IMR-90 (cell line): ENCODE measurements around the gene EDEM1. TPM values are rescaled to one million over a fixed set of nuclear protein-coding genes. Genes with fewer than 3 reads are reported as not detected.

Experiments
- ATAC-seq: fragments of 200-7000 bp; cut with Tn5 transposase; 2 replicates; pipeline ENCODE4 v1.9.1; 2020; ENCODE audit warnings: low read depth, mild to moderate bottlenecking, moderate library complexity
- BruUV-seq: library from RNA; stranded (reverse); fragments of 400-500 nt; replicated peaks from 2 replicates; lab custom pipeline; 2021; lab: Mats Ljungman, UMichigan
- CTCF ChIA-PET: fragments of 300-600 bp; formaldehyde crosslinking; extraction: SDS; loops from one replicate; lab custom pipeline; 2021; ENCODE audit warnings: antibody characterized with exemption; lab: Yijun Ruan, JAX
- POLR2A ChIA-PET: fragments of 300-600 bp; sonication (Branson Sonifier 250); formaldehyde crosslinking; loops from one replicate; lab custom pipeline; 2022; ENCODE audit warnings: antibody characterized with exemption; ENCODE audit not compliant: unreplicated experiment; lab: Charles Lee
- DNase-seq: peaks from one replicate; pipeline ENCODE4 v3.0.0; 2013
- H2AFZ ChIP-seq: replicated peaks from 2 replicates; pipeline ENCODE3; 2013; ENCODE audit warnings: low read length, mild to moderate bottlenecking; ENCODE audit not compliant: poor library complexity
- H2AK5ac ChIP-seq: 2 replicates; pipeline ENCODE4 v1.6.1; 2013; ENCODE audit warnings: low read depth, low read length, inconsistent platforms
- H2AK9ac ChIP-seq: replicated peaks from 2 replicates; pipeline ENCODE3; 2013; ENCODE audit warnings: mild to moderate bottlenecking, low read depth, low read length, moderate library complexity; ENCODE audit not compliant: poor library complexity
- H2BK120ac ChIP-seq: 2 replicates; pipeline ENCODE4 v1.6.1; 2013; ENCODE audit warnings: low read depth, low read length, inconsistent platforms
- H2BK15ac ChIP-seq: 3 replicates; pipeline ENCODE4 v1.6.1; 2013; ENCODE audit warnings: low read depth, low read length, inconsistent platforms
- H2BK20ac ChIP-seq: 2 replicates; pipeline ENCODE4 v1.6.1; 2013; ENCODE audit warnings: low read depth, mild to moderate bottlenecking, inconsistent platforms, low read length, moderate library complexity
- H2BK5ac ChIP-seq: 2 replicates; pipeline ENCODE4 v1.6.1; 2013; ENCODE audit warnings: mild to moderate bottlenecking, low read depth, low read length, inconsistent platforms; ENCODE audit not compliant: poor library complexity, severe bottlenecking
- H3K14ac ChIP-seq: replicated peaks from 2 replicates; pipeline ENCODE4 v1.6.1; 2013; ENCODE audit warnings: low read depth, low read length, inconsistent platforms
- H3K18ac ChIP-seq: 2 replicates; pipeline ENCODE4 v1.6.1; 2013; ENCODE audit warnings: low read depth, low read length, control low read depth
- H3K23ac ChIP-seq: 2 replicates; pipeline ENCODE4 v1.6.1; 2013; ENCODE audit warnings: low read depth, low read length, inconsistent platforms
- H3K27ac ChIP-seq: 2 replicates; pipeline ENCODE4 v1.5.1; 2013; ENCODE audit warnings: mild to moderate bottlenecking, control low read depth, low read length; ENCODE audit not compliant: insufficient read depth
- H3K27me3 ChIP-seq: 2 replicates; pipeline ENCODE4 v1.6.1; 2013; ENCODE audit warnings: low read length; ENCODE audit not compliant: control insufficient read depth, insufficient read depth
- H3K36me3 ChIP-seq: 2 replicates; pipeline ENCODE4 v1.6.1; 2013; ENCODE audit warnings: low read length, mixed read lengths; ENCODE audit not compliant: control insufficient read depth, insufficient read depth
- H3K4ac ChIP-seq: 2 replicates; pipeline ENCODE4 v1.6.1; 2013; ENCODE audit warnings: low read depth, low read length, inconsistent platforms
- H3K4me1 ChIP-seq: 2 replicates; pipeline ENCODE4 v1.6.1; 2013; ENCODE audit warnings: low read length, mixed read lengths; ENCODE audit not compliant: control insufficient read depth, insufficient read depth
- H3K4me2 ChIP-seq: 2 replicates; pipeline ENCODE4 v1.6.1; 2013; ENCODE audit warnings: low read depth, mild to moderate bottlenecking, control low read depth, low read length, moderate library complexity
- H3K4me3 ChIP-seq: 2 replicates; pipeline ENCODE4 v1.5.1; 2013; ENCODE audit warnings: low read depth, mild to moderate bottlenecking, control low read depth, low read length, moderate library complexity; ENCODE audit not compliant: insufficient read depth
- H3K56ac ChIP-seq: 2 replicates; pipeline ENCODE4 v1.6.1; 2013; ENCODE audit warnings: low read length, inconsistent platforms; ENCODE audit not compliant: insufficient read depth; ENCODE audit errors: extremely low read depth
- H3K79me1 ChIP-seq, 2 experiments: 2 replicates each; pipeline ENCODE4 v1.6.1; 2013; ENCODE audit warnings: low read length in 2 of 2, inconsistent platforms in 1 of 2, low read depth in 1 of 2
- H3K9ac ChIP-seq: 2 replicates; pipeline ENCODE4 v1.6.1; 2013; ENCODE audit warnings: low read depth, low read length, control low read depth
- H3K9me1 ChIP-seq: 2 replicates; pipeline ENCODE4 v1.6.1; 2013; ENCODE audit warnings: low read length, inconsistent platforms; ENCODE audit not compliant: insufficient read depth
- H3K9me3 ChIP-seq: 2 replicates; pipeline ENCODE4 v1.6.1; 2013; ENCODE audit warnings: low read length; ENCODE audit not compliant: control insufficient read depth, insufficient read depth
- H4K20me1 ChIP-seq: 2 replicates; pipeline ENCODE4 v1.6.1; 2013; ENCODE audit warnings: low read length, inconsistent platforms; ENCODE audit not compliant: insufficient read depth
- H4K5ac ChIP-seq: 2 replicates; pipeline ENCODE4 v1.6.1; 2013; ENCODE audit warnings: mild to moderate bottlenecking, low read depth, low read length, control low read depth
- H4K8ac ChIP-seq, 2 experiments: 2 replicates each; pipeline ENCODE4 v1.6.1; 2013; ENCODE audit warnings: low read depth in 2 of 2, low read length in 2 of 2, control low read depth in 1 of 2, inconsistent platforms in 1 of 2
- H4K91ac ChIP-seq: 2 replicates; pipeline ENCODE4 v1.6.1; 2013; ENCODE audit warnings: low read depth, low read length, inconsistent platforms; ENCODE audit not compliant: insufficient read depth
- BHLHE40 ChIP-seq: fragments of 150-350 bp; IDR thresholded peaks from 2 replicates; pipeline ENCODE4 v1.6.1; 2016; ENCODE audit warnings: mild to moderate bottlenecking, low read depth, low read length
- CEBPB ChIP-seq: IDR thresholded peaks from 2 replicates; pipeline ENCODE4 v1.6.1; 2012; ENCODE audit warnings: low read depth, low read length, improper control_type of control experiment
- CHD1 ChIP-seq: IDR thresholded peaks from 2 replicates; pipeline ENCODE4 v1.6.1; 2012; ENCODE audit warnings: low read depth, low read length, improper control_type of control experiment
- FOS ChIP-seq: fragments of 150-350 bp; IDR thresholded peaks from 2 replicates; pipeline ENCODE4 v1.6.1; 2016; ENCODE audit warnings: low read depth, low read length
- MAFK ChIP-seq: IDR thresholded peaks from 2 replicates; pipeline ENCODE4 v1.6.1; 2012; ENCODE audit warnings: low read depth, low read length, improper control_type of control experiment
- MAZ ChIP-seq: IDR thresholded peaks from 2 replicates; pipeline ENCODE4 v1.6.1; 2012; ENCODE audit warnings: low read depth, mild to moderate bottlenecking, low read length, improper control_type of control experiment, moderate library complexity, borderline replicate concordance
- MXI1 ChIP-seq: IDR thresholded peaks from 2 replicates; pipeline ENCODE4 v1.6.1; 2012; ENCODE audit warnings: low read depth, mild to moderate bottlenecking, low read length, moderate library complexity, borderline replicate concordance
- NFE2L2 ChIP-seq: fragments of 150-350 bp; IDR thresholded peaks from 2 replicates; pipeline ENCODE4 v1.6.1; 2016; ENCODE audit warnings: low read depth, mild to moderate bottlenecking, low read length
- POLR2A ChIP-seq: IDR thresholded peaks from 2 replicates; pipeline ENCODE4 v1.6.1; 2012; ENCODE audit warnings: mild to moderate bottlenecking, low read depth, low read length
- RAD21 ChIP-seq: IDR thresholded peaks from 2 replicates; pipeline ENCODE4 v1.6.1; 2012; ENCODE audit warnings: low read length, improper control_type of control experiment
- RCOR1 ChIP-seq: IDR thresholded peaks from 2 replicates; pipeline ENCODE4 v1.6.1; 2012; ENCODE audit warnings: mild to moderate bottlenecking, low read length, improper control_type of control experiment; ENCODE audit not compliant: insufficient replicate concordance
- RFX5 ChIP-seq: IDR thresholded peaks from 2 replicates; pipeline ENCODE4 v1.8.0; 2012; ENCODE audit warnings: low read depth, mild to moderate bottlenecking, low read length, moderate library complexity
- SMC3 ChIP-seq: fragments of 150-350 bp; IDR thresholded peaks from 2 replicates; pipeline ENCODE4 v1.6.1; 2016; ENCODE audit warnings: low read depth, mild to moderate bottlenecking, antibody characterized with exemption, low read length, moderate library complexity
- WGBS, 2 experiments: methylation state at CpG; one replicate each; pipeline versions ENCODE4 v1.1.5 to v1.1.7; 2013; ENCODE audit warnings: missing lambda C conversion rate in 2 of 2; ENCODE audit not compliant: insufficient read length in 1 of 2; ENCODE audit errors: extremely low coverage in 2 of 2; 5-methylcytosine and 5-hydroxymethylcytosine counted together
- dilution Hi-C: fragments of 300-500 bp; cut with HindIII; formaldehyde crosslinking; loops from one replicate; pipeline ENCODE4 v1.14.3; 2018; ENCODE audit warnings: low sequenced_read_pairs; ENCODE audit not compliant: unreplicated experiment
- in situ Hi-C: fragments of 300-500 bp; cut with MboI; formaldehyde crosslinking; loops from 3 replicates; pipeline ENCODE4 v1.14.3; 2019; ENCODE audit warnings: low sequenced_read_pairs, inconsistent platforms, mixed read lengths
- intact Hi-C: fragments of 100-400 bp; cut with micrococcal nuclease; formaldehyde crosslinking; loops from 2 replicates; pipeline ENCODE4 v1.10.0; 2022
- polyA plus RNA-seq, 3 experiments: library from polyadenylated mRNA; depleted of rRNA; stranded (reverse); fragments of >200 nt; gene quantifications; 2 replicates each; pipeline ENCODE4 v1.2.3, GENCODE V29; 2012; ENCODE audit warnings: low replicate concordance in 1 of 3
- total RNA-seq: library from RNA; depleted of rRNA; stranded (reverse); fragments of >200 nt; gene quantifications from 2 replicates; pipeline ENCODE4 v1.2.3, GENCODE V29; 2012
- TF ChIP-seq, protein P1 (sequence below): conservative IDR thresholded peaks from 2 replicates; pipeline ENCODE4 v1.5.1; 2012; ENCODE audit warnings: mild to moderate bottlenecking, low read depth, low read length, improper control_type of control experiment
- TF ChIP-seq, protein P2 (sequence below): fragments of 150-350 bp; IDR thresholded peaks from 2 replicates; pipeline ENCODE4 v1.6.1; 2017; ENCODE audit warnings: mild to moderate bottlenecking, antibody characterized with exemption, low read length, low read depth
- TF ChIP-seq, protein P3 (sequence below): fragments of 150-350 bp; IDR thresholded peaks from 2 replicates; pipeline ENCODE4 v1.6.1; 2016; ENCODE audit warnings: low read depth, mild to moderate bottlenecking, low read length, moderate library complexity, borderline replicate concordance

EDEM1 gene
- total and polyA plus RNA-seq, 2 of the 4 experiments (the other 2 are of a cell fraction) = 23.5 to 27.0 TPM

DNA sequence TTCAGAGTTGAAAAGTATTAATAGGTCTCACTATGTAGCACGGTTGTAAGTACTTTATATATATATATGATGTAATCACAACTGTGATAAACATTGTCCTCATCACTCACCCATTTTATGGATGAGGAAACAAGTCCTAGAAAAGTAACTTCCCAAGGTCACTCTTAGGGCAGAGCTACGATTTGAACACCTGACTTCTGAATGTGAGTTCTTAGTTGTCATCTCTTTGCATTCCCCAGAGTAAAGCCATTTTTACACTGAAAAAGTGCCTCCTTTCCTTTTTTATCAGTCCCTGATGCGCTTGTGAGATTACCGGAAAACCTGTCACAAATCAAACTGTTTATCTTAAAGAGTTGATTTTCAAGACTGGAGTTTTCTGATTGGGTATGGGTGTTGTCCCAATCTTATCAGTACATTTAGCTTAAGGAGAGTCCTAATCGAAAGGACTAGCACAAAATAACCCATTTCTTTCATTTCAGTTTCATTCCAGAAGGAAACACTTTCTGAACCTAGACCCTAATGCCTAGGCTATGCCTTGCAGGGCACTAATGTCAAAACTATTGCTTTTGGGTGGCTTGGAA lies 2.3 kb upstream of the EDEM1 start:
- H3K9ac ChIP-seq = no peak overlapping the region
- no peak overlapping the region for H3K4me3 ChIP-seq
- in situ Hi-C loops = no loop called here
- intact Hi-C loops = loop anchor here (5.0 kb wide), 3 partner anchors 48 to 528 kb away; no protein-coding TSS in a partner anchor
- no peaks in the 10 kb centered on the region for H3K9me3 ChIP-seq
- H3K23ac ChIP-seq = no peak overlapping the region
- H3K56ac ChIP-seq = no peak overlapping the region
- no peak overlapping the region for H2BK5ac ChIP-seq
- no peak overlapping the region for H2BK120ac ChIP-seq
- no peaks in the 10 kb centered on the region; the same call in 1 of the 2 replicates for H3K4me1 ChIP-seq
- peaks cover 4% of the 10 kb centered on the region; the same call in 1 of the 2 replicates for H3K36me3 ChIP-seq
- POLR2A ChIA-PET = no interaction called here
- H2AFZ ChIP-seq = no peak overlapping the region
- DNase-seq (no peak), ATAC-seq (no peak)
- H3K18ac ChIP-seq = no peak overlapping the region
- H3K27ac ChIP-seq = no peak overlapping the region
- H2AK9ac ChIP-seq = no peak overlapping the region
- no peak overlapping the region for H2AK5ac ChIP-seq
- dilution Hi-C loops = no loop called here
- no peak overlapping the region for H3K4me2 ChIP-seq
- H4K5ac ChIP-seq = no peak overlapping the region
- H3K4ac ChIP-seq = no peak overlapping the region
- no CpG with 5 or more reads among the region's 5 CpGs for WGBS, 2 experiments
- H3K27me3 ChIP-seq = no peaks in the 10 kb centered on the region
- H3K14ac ChIP-seq = no peak overlapping the region
- no peak overlapping the region for H2BK15ac ChIP-seq
- H3K9me1 ChIP-seq = peaks cover 5% of the 10 kb centered on the region; the same call in 1 of the 2 replicates
- BruUV-seq = no TSS peak
- no peak overlapping the region for H4K91ac ChIP-seq
- H4K20me1 ChIP-seq = peaks cover 10% of the 10 kb centered on the region; the same call in 1 of the 2 replicates
- H4K8ac ChIP-seq = no peak overlapping the region
- H2BK20ac ChIP-seq = no peak overlapping the region
- no peak for TF ChIP-seq SMC3
- TF ChIP-seq, protein P1, sequence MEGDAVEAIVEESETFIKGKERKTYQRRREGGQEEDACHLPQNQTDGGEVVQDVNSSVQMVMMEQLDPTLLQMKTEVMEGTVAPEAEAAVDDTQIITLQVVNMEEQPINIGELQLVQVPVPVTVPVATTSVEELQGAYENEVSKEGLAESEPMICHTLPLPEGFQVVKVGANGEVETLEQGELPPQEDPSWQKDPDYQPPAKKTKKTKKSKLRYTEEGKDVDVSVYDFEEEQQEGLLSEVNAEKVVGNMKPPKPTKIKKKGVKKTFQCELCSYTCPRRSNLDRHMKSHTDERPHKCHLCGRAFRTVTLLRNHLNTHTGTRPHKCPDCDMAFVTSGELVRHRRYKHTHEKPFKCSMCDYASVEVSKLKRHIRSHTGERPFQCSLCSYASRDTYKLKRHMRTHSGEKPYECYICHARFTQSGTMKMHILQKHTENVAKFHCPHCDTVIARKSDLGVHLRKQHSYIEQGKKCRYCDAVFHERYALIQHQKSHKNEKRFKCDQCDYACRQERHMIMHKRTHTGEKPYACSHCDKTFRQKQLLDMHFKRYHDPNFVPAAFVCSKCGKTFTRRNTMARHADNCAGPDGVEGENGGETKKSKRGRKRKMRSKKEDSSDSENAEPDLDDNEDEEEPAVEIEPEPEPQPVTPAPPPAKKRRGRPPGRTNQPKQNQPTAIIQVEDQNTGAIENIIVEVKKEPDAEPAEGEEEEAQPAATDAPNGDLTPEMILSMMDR = no peak
- TF ChIP-seq MAZ = no peak
- TF ChIP-seq, protein P2, sequence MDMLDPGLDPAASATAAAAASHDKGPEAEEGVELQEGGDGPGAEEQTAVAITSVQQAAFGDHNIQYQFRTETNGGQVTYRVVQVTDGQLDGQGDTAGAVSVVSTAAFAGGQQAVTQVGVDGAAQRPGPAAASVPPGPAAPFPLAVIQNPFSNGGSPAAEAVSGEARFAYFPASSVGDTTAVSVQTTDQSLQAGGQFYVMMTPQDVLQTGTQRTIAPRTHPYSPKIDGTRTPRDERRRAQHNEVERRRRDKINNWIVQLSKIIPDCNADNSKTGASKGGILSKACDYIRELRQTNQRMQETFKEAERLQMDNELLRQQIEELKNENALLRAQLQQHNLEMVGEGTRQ = no peak
- no peak for TF ChIP-seq CEBPB
- no peak for TF ChIP-seq POLR2A
- TF ChIP-seq FOS = no peak
- TF ChIP-seq, protein P3, sequence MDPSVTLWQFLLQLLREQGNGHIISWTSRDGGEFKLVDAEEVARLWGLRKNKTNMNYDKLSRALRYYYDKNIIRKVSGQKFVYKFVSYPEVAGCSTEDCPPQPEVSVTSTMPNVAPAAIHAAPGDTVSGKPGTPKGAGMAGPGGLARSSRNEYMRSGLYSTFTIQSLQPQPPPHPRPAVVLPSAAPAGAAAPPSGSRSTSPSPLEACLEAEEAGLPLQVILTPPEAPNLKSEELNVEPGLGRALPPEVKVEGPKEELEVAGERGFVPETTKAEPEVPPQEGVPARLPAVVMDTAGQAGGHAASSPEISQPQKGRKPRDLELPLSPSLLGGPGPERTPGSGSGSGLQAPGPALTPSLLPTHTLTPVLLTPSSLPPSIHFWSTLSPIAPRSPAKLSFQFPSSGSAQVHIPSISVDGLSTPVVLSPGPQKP = no peak
- no peak for TF ChIP-seq RFX5
- TF ChIP-seq RCOR1 = no peak
- TF ChIP-seq BHLHE40 = no peak
- no peak for TF ChIP-seq MXI1
- no peak for TF ChIP-seq MAFK
- no peak for TF ChIP-seq NFE2L2
- no peak for TF ChIP-seq RAD21
- TF ChIP-seq CHD1 = no peak
- peaks cover 11 to 19% of the 10 kb centered on the region in 2 experiments for H3K79me1 ChIP-seq
- CTCF ChIA-PET = interaction anchor here (1.0 kb wide), 1 partner anchor 474 kb away, joined by 3 read pairs; no protein-coding TSS in a partner anchor
